HFF-Myc (cell line): ENCODE measurements around the gene FAM177B.

Experiments used
- DNase-seq: peaks from one replicate; pipeline ENCODE4 v3.0.0-alpha.2; 2011; ENCODE audit warnings: low read depth; ENCODE audit errors: extremely low read depth
- H3K4me3 ChIP-seq: replicated peaks from 2 replicates; pipeline ENCODE4 v1.5.1; 2011; ENCODE audit warnings: low read depth, mild to moderate bottlenecking, control low read depth, low read length
- CTCF ChIP-seq: IDR thresholded peaks from 2 replicates; pipeline ENCODE4 v1.5.1; 2012; ENCODE audit warnings: mild to moderate bottlenecking, low read depth, low read length, control low read depth; ENCODE audit errors: missing control alignments

FAM177B gene

GRCh38 chr1:222716393-222716792 is 20.6 kb upstream of the FAM177B start:
- no peak overlapping the region for H3K4me3 ChIP-seq
- DNase-seq = no peak
- TF ChIP-seq CTCF = no peak

- no peak for TF ChIP-seq CTCF
- DNase-seq = no peak
- H3K4me3 ChIP-seq = no peak overlapping the region
These were observed 8.3 kb upstream of the FAM177B start for GRCh38 chr1:222728746-222729145.

- H3K4me3 ChIP-seq = no peak overlapping the region
- no peak for TF ChIP-seq CTCF
These were observed 6.1 kb upstream of the FAM177B start for GRCh38 chr1:222730866-222731265.

GRCh38 chr1:222732216-222733159 is 4.5 kb upstream of the FAM177B start:
- no peak for DNase-seq
- TF ChIP-seq CTCF = no peak
- H3K4me3 ChIP-seq = no peak overlapping the region

More at GRCh38 chr1:222730866-222731265, 6.1 kb upstream of the FAM177B start:
- no peak for DNase-seq

- DNase-seq = no peak
- H3K4me3 ChIP-seq = no peak overlapping the region
- no peak for TF ChIP-seq CTCF
These were observed 2.3 kb upstream of the FAM177B start for GRCh38 chr1:222734740-222735139.

GRCh38 chr1:222736470-222736869 is 532 bp upstream of the FAM177B start:
- no peak for TF ChIP-seq CTCF
- DNase-seq = no peak

More at GRCh38 chr1:222736470-222736869, 532 bp upstream of the FAM177B start:
- H3K4me3 ChIP-seq = no peak overlapping the region
